Astrocyte (in vitro differentiated cells and primary cell): ENCODE data around the gene CBARP. TPM values are rescaled to one million over a fixed set of nuclear protein-coding genes. Genes with fewer than 3 reads are reported as not detected.

Source experiments
- DNase-seq: peaks from one replicate; pipeline ENCODE4 v3.0.0-alpha.2; 2010; ENCODE audit warnings: low read depth
- FAIRE-seq: peaks from 2 replicates; lab custom pipeline; 2011; peaks lifted over from hg19 to GRCh38; lab: Jason Lieb, UNC
- H2AFZ ChIP-seq: 2 replicates; pipeline ENCODE4 v1.6.0; 2012; ENCODE audit warnings: low read depth, low read length, inconsistent platforms
- H3K27ac ChIP-seq: 2 replicates; pipeline ENCODE4 v1.5.1; 2011; ENCODE audit warnings: low read depth, low read length, inconsistent platforms
- H3K27me3 ChIP-seq: 2 replicates; pipeline ENCODE4 v1.6.0; 2011; ENCODE audit warnings: low read length, inconsistent platforms; ENCODE audit not compliant: insufficient read depth
- H3K36me3 ChIP-seq: 2 replicates; pipeline ENCODE4 v1.5.1; 2011; ENCODE audit warnings: low read length, inconsistent platforms; ENCODE audit not compliant: insufficient read depth
- H3K4me1 ChIP-seq: 2 replicates; pipeline ENCODE4 v1.5.1; 2011; ENCODE audit warnings: low read length, inconsistent platforms; ENCODE audit not compliant: insufficient read depth
- H3K4me2 ChIP-seq: 2 replicates; pipeline ENCODE4 v1.6.0; 2012; ENCODE audit warnings: low read length, inconsistent platforms
- H3K4me3 ChIP-seq: 2 replicates; pipeline ENCODE4 v1.5.1; 2011; ENCODE audit warnings: low read depth, mild to moderate bottlenecking, low read length, inconsistent platforms; ENCODE audit not compliant: insufficient read depth
- H3K79me2 ChIP-seq: 2 replicates; pipeline ENCODE4 v1.6.0; 2012; ENCODE audit warnings: mild to moderate bottlenecking, low read length, inconsistent platforms; ENCODE audit not compliant: insufficient read depth
- H3K9ac ChIP-seq: 2 replicates; pipeline ENCODE4 v1.6.0; 2012; ENCODE audit warnings: mild to moderate bottlenecking, low read length, inconsistent platforms
- H3K9me3 ChIP-seq: 2 replicates; pipeline ENCODE4 v1.5.1; 2012; ENCODE audit warnings: low read depth, mild to moderate bottlenecking, low read length, inconsistent platforms; ENCODE audit not compliant: insufficient read depth
- H4K20me1 ChIP-seq: 2 replicates; pipeline ENCODE4 v1.6.0; 2012; ENCODE audit warnings: low read length, inconsistent platforms; ENCODE audit not compliant: insufficient read depth
- H3K27ac Mint-ChIP-seq: one replicate; pipeline ENCODE4 v1.8.0; 2021; ENCODE audit warnings: mild to moderate bottlenecking, mixed read lengths; ENCODE audit not compliant: unreplicated experiment
- H3K27me3 Mint-ChIP-seq: one replicate; pipeline ENCODE4 v1.8.0; 2021; ENCODE audit warnings: low read depth, mixed read lengths; ENCODE audit not compliant: unreplicated experiment
- H3K36me3 Mint-ChIP-seq: one replicate; pipeline ENCODE4 v1.8.0; 2021; ENCODE audit warnings: low read depth, mixed read lengths; ENCODE audit not compliant: unreplicated experiment
- H3K4me1 Mint-ChIP-seq: one replicate; pipeline ENCODE4 v1.8.0; 2021; ENCODE audit warnings: low read depth, mixed read lengths; ENCODE audit not compliant: unreplicated experiment
- H3K4me3 Mint-ChIP-seq: one replicate; pipeline ENCODE4 v1.8.0; 2021; ENCODE audit warnings: mild to moderate bottlenecking, moderate library complexity, mixed read lengths; ENCODE audit not compliant: unreplicated experiment
- H3K9me3 Mint-ChIP-seq: one replicate; pipeline ENCODE4 v1.8.0; 2021; ENCODE audit warnings: mild to moderate bottlenecking, mixed read lengths; ENCODE audit not compliant: unreplicated experiment
- CTCF ChIP-seq: IDR thresholded peaks from 2 replicates; pipeline ENCODE4 v1.5.1; 2011; ENCODE audit warnings: low read depth, mild to moderate bottlenecking, inconsistent platforms, low read length, moderate library complexity; ENCODE audit not compliant: insufficient read depth
- EZH2 ChIP-seq: IDR thresholded peaks from 2 replicates; pipeline ENCODE4 v1.6.1; 2012; ENCODE audit warnings: mild to moderate bottlenecking, low read length, inconsistent platforms; ENCODE audit not compliant: insufficient read depth
- total RNA-seq: library from RNA; stranded (reverse); gene quantifications from 2 replicates; pipeline ENCODE4 v1.2.1, GENCODE V29; 2021

Gene CBARP
- total RNA-seq, 1 donor from 2014 or later, result 19.8 TPM

DNA sequence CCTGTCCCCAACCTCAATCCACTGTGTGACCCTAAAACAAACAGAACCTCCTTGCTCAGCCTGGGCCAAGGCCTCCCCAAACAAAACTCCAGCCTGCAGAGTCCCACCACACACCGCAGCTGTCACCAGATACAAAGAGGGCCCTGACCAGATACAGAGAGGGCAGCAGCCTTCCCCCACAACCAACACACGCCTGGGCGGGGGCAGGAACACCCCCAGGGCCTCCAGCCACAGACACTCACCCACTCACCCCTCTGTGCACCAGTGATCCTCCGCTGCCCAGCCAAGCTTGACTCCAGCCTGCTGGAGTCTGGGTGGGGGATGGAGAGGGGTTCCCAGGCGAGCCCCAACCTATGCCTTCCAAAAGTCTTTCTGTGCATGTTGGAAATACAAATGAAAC lies 25.4 kb upstream of the CBARP start:
- peaks cover 26% of the 10 kb centered on the region for H3K4me1 Mint-ChIP-seq

DNA sequence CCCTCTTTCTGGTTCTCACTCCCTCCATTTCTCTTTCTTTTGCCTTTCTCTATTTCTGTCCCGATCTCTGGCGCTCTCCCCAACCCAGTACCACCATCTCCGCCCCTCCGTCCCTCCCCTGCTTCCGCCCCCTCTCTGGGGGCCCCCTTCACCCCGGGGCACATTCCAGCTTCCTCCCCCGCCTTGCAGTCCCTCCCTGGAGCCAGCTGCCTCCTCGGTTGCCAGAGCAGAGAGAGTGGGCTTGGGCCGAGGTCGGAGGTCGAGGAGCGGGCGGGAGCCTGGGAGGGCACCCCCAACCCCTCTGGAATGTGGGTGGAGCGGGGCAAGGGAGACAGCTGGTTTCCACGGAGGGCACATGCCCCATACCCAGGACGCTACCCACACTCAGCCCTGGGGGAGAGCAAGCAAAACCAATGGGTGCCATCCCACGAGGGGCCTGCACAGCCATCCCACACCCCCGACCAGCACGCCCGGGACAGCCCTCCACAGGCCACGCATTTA lies 24.9 kb upstream of the CBARP start:
- H3K27ac Mint-ChIP-seq, result no peak overlapping the region
- H3K4me1 ChIP-seq, result peaks cover 70% of the 10 kb centered on the region
- H3K9me3 ChIP-seq, result no peaks in the 10 kb centered on the region
- DNase-seq (no peak), FAIRE-seq (no peak)
- no peaks in the 10 kb centered on the region for H3K27me3 Mint-ChIP-seq
- H3K4me2 ChIP-seq, result peak overlapping the region; percentile 96
- H3K27me3 ChIP-seq, result no peaks in the 10 kb centered on the region
- no peaks in the 10 kb centered on the region for H3K9me3 Mint-ChIP-seq
- no peak overlapping the region for H3K4me3 ChIP-seq
- no peak for TF ChIP-seq CTCF
- TF ChIP-seq EZH2, result no peak
- H3K4me1 Mint-ChIP-seq, result peaks cover 27% of the 10 kb centered on the region
- peak overlapping the region; percentile 86 for H3K27ac ChIP-seq
- peaks cover 24% of the 10 kb centered on the region for H4K20me1 ChIP-seq
- no peaks in the 10 kb centered on the region for H3K79me2 ChIP-seq
- H3K4me3 Mint-ChIP-seq, result no peak overlapping the region
- H3K36me3 Mint-ChIP-seq, result peaks cover 2% of the 10 kb centered on the region
- H2AFZ ChIP-seq, result no peak overlapping the region
- peak overlapping the region; percentile 84 for H3K9ac ChIP-seq
- H3K36me3 ChIP-seq, result no peaks in the 10 kb centered on the region

More for the DNA sequence above, 25.4 kb upstream of the CBARP start:
- Histone ChIP-seq H3K27ac (no peak overlapping the region), H3K27me3 (no peaks in the 10 kb centered on the region), H3K9me3 (no peaks in the 10 kb centered on the region), H2AFZ (no peak overlapping the region), H3K79me2 (no peaks in the 10 kb centered on the region), H3K36me3 (no peaks in the 10 kb centered on the region), H3K9ac (no peak overlapping the region), H3K4me3 (no peak overlapping the region), H3K4me1 (peaks cover 70% of the 10 kb centered on the region), H3K4me2 (peak overlapping the region; percentile 96), H4K20me1 (peaks cover 19% of the 10 kb centered on the region)
- Mint-ChIP-seq H3K27me3 (no peaks in the 10 kb centered on the region), H3K9me3 (no peaks in the 10 kb centered on the region), H3K4me3 (peak overlapping the region; percentile 68), H3K27ac (peak overlapping the region; percentile 20), H3K36me3 (peaks cover 1% of the 10 kb centered on the region)
- no peak for FAIRE-seq
- DNase-seq, result no peak
- TF ChIP-seq CTCF (no peak), EZH2 (no peak)

DNA sequence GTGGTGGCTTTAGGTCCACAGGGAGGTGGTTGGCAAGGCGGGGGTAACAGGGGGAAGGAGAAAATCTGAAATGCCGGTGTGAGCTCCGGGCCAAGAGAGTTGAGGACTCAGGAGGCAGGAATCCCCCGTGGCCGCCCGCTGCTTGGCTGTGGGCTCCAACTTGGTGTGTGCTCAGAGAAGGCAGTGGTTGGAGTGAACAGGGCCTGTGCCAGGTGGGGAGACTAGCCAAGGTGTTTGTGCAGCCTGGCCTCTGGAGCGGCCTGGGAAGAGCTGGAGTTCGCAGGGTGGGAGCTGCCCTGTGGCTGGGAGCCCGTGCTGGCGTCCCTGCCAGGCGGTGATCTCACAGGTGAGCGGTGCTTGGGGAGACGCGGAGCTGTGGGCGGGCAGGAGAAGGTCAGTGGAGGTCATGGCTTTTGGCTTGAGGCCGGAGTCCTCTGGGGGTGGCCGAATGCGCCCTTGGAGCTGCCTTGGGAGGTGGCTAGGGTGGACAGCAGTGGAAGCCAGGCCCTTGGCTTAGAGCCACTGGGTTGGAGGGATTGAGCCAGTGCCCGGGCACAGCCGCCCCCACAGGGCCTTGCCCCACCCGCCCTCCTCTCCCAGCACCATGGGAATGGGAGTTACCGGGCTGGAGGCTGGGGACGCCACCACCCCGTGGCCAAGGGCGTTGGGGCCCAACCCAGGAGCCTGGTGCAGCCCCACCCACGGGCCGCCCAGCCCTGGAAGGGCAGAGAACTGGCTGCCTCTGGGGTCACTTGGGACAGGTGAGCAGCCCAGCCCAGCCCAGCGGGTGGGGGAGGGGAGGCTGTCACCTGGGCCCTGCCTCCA lies 24.2 kb upstream of the CBARP start:
- Mint-ChIP-seq H3K27me3 (no peaks in the 10 kb centered on the region), H3K4me3 (peak overlapping the region; percentile 90), H3K9me3 (no peaks in the 10 kb centered on the region), H3K36me3 (peaks cover 6% of the 10 kb centered on the region), H3K27ac (peak overlapping the region; percentile 91), H3K4me1 (peaks cover 31% of the 10 kb centered on the region)
- Histone ChIP-seq H3K27me3 (no peaks in the 10 kb centered on the region), H3K9me3 (no peaks in the 10 kb centered on the region), H3K4me1 (peaks cover 68% of the 10 kb centered on the region), H3K36me3 (peaks cover 4% of the 10 kb centered on the region), H3K9ac (peak overlapping the region; percentile 84), H3K79me2 (peaks cover 6% of the 10 kb centered on the region), H3K4me2 (peak overlapping the region; percentile 96), H3K4me3 (peak overlapping the region; percentile 59), H4K20me1 (peaks cover 31% of the 10 kb centered on the region), H2AFZ (no peak overlapping the region), H3K27ac (peak overlapping the region; percentile 86)
- no peak for TF ChIP-seq CTCF
- no peak for TF ChIP-seq EZH2
- FAIRE-seq, result no peak
- DNase-seq, result peak; percentile 71
